Measurements from ENCODE around the gene KNTC1. TPM values are rescaled to one million over a fixed set of nuclear protein-coding genes. Genes with fewer than 3 reads are reported as not detected.
"Not testable (repeated sequence)": the region's sequence is repeated elsewhere in the genome, so short reads cannot be mapped to it uniquely, and the experiment has no call there.

KNTC1 gene
- total and polyA plus RNA-seq, 9 donors: 4.7 to 15.9 (median 8.6) TPM

DNA sequence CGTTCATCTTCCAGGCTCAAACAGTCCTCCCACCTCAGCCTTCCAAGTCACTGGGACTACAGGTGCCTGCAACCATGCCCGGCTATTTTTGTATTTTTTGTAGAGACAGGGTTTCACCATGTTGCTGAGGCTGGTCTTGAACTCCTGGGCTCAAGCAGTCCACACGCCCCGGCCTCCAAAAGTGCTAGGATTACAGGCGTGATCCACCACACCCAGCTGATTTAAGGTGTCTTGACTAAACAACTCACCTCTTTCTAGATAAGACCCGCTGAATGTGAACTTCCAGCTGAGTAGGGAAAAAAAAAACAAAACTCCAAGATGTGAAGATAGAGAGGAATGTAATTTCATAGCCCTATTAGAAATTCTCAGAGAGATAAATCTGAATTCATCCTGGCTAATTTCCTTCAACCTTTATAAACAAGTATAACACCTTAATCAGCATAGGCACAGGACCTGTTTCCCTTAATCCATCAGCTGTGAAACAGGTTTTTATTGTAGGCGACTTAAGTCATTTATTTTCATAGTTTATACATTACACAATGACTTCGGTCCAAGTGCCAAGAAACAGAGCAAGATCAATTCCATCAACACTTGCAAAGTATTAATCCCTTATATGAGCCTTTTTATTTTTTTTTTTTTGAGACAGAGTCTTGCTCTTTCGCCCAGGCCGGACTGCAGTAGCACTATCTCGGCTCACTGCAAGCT is 124.6 kb downstream of the KNTC1 start:
- Histone ChIP-seq H3K4me3 (no peak overlapping the region), H3K27ac (no peak overlapping the region), H3K36me3 (no peaks in the 10 kb centered on the region), H3K27me3 (no peaks in the 10 kb centered on the region), H3K9me3 (no peaks in the 10 kb centered on the region), H3K4me1 (ENCODE audit: insufficient read depth) (no peaks in the 10 kb centered on the region)
- intact Hi-C loops (cut with DNase I): loop anchor here in 1 of 4 donors (10.0 kb wide), 1 partner anchor 83 kb away; the partner anchor contains the start of gene HCAR1
- TF ChIP-seq CTCF (IDR thresholded peaks at IDR 0.05) (no peak), POLR2A (IDR thresholded peaks at IDR 0.05) (no peak), EP300 (IDR thresholded peaks at IDR 0.05) (no peak)
- no peak for DNase-seq
- WGBS, 3 donors: 64 to 72% (median 67%) methylated on average over 11 of the region's 11 CpGs

- intact Hi-C loops (cut with DNase I): loop anchor here in 1 of 4 donors (10.0 kb wide), 1 partner anchor 82 kb away; the partner anchor contains the start of gene HCAR1
- not testable (repeated sequence) for H3K36me3 ChIP-seq; H3K4me3 ChIP-seq; H3K4me1 ChIP-seq (ENCODE audit: insufficient read depth); H3K9me3 ChIP-seq; H3K27ac ChIP-seq; H3K27me3 ChIP-seq; DNase-seq
- 88 to 95% (median 94%) methylated on average over 8 of the region's 8 CpGs for WGBS, 3 donors
These were observed 126.2 kb downstream of the KNTC1 start for GRCh38 chr12:122653291-122653690.

DNA sequence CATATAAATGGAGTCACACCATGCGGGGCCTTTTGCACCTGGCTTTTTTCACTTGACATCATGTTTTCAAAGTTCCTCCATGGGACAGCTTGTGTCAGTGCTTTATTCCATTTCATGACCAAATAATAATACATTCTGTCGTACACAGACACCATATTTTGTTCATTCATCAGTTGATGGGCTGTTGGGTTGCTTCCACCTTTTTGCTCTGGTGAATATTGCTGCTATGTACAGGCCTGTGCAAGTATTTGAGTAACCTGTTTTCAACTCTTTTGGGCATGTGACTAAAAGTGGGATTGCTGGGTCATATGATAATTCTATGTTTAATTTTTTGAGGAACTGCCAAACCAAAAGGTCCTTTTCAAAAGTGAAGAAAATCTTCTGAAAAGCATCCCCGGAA is 129.2 kb downstream of the KNTC1 start:
- no peak for TF ChIP-seq EP300 (IDR thresholded peaks at IDR 0.05)
- TF ChIP-seq POLR2A (IDR thresholded peaks at IDR 0.05): no peak
- no peak for TF ChIP-seq CTCF (IDR thresholded peaks at IDR 0.05)
- no peaks in the 10 kb centered on the region for H3K27me3 ChIP-seq
- no peaks in the 10 kb centered on the region for H3K9me3 ChIP-seq
- H3K36me3 ChIP-seq: no peaks in the 10 kb centered on the region
- 91 to 94% (median 92%) methylated on average over 3 of the region's 3 CpGs for WGBS, 3 donors
- no peak overlapping the region for H3K4me3 ChIP-seq
- DNase-seq: no peak
- H3K4me1 ChIP-seq (ENCODE audit: insufficient read depth): no peaks in the 10 kb centered on the region
- intact Hi-C loops (cut with DNase I): loop anchor here in 1 of 4 donors (10.0 kb wide), 1 partner anchor 79 kb away; the partner anchor contains the start of gene HCAR1
- H3K27ac ChIP-seq: no peak overlapping the region

DNA sequence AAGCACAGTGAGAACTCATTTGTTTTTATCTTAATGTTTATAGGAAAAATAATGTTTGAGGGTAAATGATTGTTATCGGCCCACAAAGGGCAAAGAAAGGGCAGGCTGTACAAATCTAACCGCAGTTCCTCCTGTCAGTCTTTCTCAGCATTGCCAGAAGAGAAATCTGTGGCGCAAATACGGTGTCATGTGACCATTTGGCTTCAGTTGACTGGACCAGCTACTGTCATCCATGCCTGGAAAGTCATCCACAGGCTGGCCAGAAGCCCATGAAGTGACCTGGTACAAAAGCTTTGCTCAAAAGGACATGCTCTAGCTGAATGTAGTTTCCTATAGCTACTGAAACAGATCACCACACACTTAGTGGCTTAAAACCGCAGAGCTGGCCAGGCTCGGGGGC is 132.5 kb downstream of the KNTC1 start:
- no peaks in the 10 kb centered on the region for H3K27me3 ChIP-seq
- WGBS, 3 donors: 84 to 94% (median 89%) methylated on average over 6 of the region's 6 CpGs
- H3K36me3 ChIP-seq: no peaks in the 10 kb centered on the region
- no peak for TF ChIP-seq CTCF (IDR thresholded peaks at IDR 0.05)
- no peak for TF ChIP-seq EP300 (IDR thresholded peaks at IDR 0.05)
- TF ChIP-seq POLR2A (IDR thresholded peaks at IDR 0.05): no peak
- no peak for DNase-seq
- intact Hi-C loops (cut with DNase I): loop anchor here in 1 of 4 donors (10.0 kb wide), 1 partner anchor 75 kb away; the partner anchor contains the start of gene HCAR1
- no peak overlapping the region for H3K4me3 ChIP-seq
- H3K27ac ChIP-seq: no peak overlapping the region
- no peaks in the 10 kb centered on the region for H3K4me1 ChIP-seq (ENCODE audit: insufficient read depth)
- no peaks in the 10 kb centered on the region for H3K9me3 ChIP-seq

DNA sequence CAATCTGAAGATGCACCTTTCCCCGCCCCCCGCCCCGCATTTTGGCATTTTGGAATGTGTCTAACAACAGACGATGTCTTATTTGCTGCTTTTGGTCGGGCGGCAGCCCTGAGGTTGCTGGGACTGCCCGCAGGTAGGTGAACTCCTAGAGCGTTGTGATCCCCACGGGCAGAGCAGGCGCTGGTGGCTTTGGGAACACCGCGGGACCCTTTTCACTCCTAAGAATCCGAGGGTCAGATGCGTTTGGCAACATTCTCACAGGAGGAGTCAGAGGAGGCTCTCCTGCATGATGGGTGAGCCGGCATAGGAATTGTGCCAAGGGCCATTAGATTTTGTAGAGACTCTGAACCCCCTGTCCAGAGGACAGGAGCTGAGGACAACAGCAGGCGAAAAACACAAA is 134.2 kb downstream of the KNTC1 start:
- TF ChIP-seq POLR2A (IDR thresholded peaks at IDR 0.05) (no peak), CTCF (IDR thresholded peaks at IDR 0.05) (no peak), EP300 (IDR thresholded peaks at IDR 0.05) (no peak)
- H3K4me1 ChIP-seq (ENCODE audit: insufficient read depth): no peaks in the 10 kb centered on the region
- H3K27me3 ChIP-seq: no peaks in the 10 kb centered on the region
- 81 to 82% (median 81%) methylated on average over 16 of the region's 16 CpGs for WGBS, 3 donors
- no peak overlapping the region for H3K27ac ChIP-seq
- DNase-seq: no peak
- intact Hi-C loops (cut with DNase I): no loop called here
- H3K36me3 ChIP-seq: no peaks in the 10 kb centered on the region
- no peaks in the 10 kb centered on the region for H3K9me3 ChIP-seq
- no peak overlapping the region for H3K4me3 ChIP-seq
